Activated T-cell treated with anti-CD3 and anti-CD28 coated beads for 24 hours (primary cell): ENCODE results near the gene OR2AJ1.

Experiments used
- DNase-seq: peaks from one replicate; pipeline ENCODE4 v3.0.0-alpha.2; 2020; ENCODE audit warnings: low read depth

OR2AJ1 gene, protein sequence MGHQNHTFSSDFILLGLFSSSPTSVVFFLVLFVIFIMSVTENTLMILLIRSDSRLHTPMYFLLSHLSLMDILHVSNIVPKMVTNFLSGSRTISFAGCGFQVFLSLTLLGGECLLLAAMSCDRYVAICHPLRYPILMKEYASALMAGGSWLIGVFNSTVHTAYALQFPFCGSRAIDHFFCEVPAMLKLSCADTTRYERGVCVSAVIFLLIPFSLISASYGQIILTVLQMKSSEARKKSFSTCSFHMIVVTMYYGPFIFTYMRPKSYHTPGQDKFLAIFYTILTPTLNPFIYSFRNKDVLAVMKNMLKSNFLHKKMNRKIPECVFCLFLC

DNA sequence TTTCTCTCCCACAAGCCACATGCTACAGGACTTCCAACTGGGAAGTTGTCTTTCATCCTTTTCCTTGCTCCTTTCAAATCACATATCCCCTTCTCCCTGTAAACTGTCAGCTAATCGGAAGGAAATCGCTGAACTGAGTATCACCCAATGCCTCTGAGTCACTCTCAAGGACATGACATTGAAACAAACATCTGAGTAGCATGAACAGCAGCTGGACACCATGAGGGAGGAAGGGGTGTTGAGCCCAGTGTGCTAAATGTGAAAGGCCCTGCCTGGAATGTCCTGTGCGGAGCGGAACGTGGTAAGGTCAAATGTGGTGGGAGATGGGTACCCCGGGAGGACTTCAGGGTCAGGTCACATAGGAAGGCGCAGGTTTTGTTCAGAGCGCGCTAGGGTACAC is at the start of gene OR2AJ1:
TSS of gene OR2AJ1 (plus strand) at position 22 of the 400 bp plus-strand sequence. CDS start 8,880 bp downstream, outside the sequence.
- no peak for DNase-seq

DNA sequence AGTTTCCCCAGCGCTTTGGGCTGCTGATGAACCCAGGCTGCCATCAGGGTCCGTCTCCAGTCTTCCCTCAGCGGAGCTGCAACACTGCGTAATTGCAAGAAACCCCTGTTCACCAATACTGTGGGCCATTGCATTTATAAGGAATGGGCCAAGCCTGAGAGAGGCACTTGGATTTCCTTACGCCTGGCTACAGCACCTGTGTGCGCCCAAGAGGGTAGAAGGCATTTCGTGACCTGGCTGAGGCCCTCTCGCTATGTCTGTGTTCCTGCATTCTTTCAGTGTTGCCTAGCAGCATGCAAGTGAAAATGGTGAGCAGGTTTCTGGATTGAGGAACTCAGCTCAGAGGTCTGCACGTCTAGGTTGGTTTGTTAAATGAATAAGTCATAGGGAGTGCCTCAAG is 41.3 kb upstream of the OR2AJ1 start:
- DNase-seq = no peak

GRCh38 chr1:247884797-247885413 is 39.8 kb upstream of the OR2AJ1 start:
- no peak for DNase-seq

- no peak for DNase-seq
Measured at GRCh38 chr1:247895163-247895637, 29.5 kb upstream of the OR2AJ1 start, which contains the start of gene OR2W3. OR2W3 (plus strand) TSS chr1:247895587; CDS start chr1:247895587, 0 bp downstream.

DNA sequence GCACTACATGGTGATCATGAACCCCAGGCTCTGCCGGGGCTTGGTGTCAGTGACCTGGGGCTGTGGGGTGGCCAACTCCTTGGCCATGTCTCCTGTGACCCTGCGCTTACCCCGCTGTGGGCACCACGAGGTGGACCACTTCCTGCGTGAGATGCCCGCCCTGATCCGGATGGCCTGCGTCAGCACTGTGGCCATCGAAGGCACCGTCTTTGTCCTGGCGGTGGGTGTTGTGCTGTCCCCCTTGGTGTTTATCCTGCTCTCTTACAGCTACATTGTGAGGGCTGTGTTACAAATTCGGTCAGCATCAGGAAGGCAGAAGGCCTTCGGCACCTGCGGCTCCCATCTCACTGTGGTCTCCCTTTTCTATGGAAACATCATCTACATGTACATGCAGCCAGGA is 28.7 kb upstream of the OR2AJ1 start:
- no peak for DNase-seq

DNA sequence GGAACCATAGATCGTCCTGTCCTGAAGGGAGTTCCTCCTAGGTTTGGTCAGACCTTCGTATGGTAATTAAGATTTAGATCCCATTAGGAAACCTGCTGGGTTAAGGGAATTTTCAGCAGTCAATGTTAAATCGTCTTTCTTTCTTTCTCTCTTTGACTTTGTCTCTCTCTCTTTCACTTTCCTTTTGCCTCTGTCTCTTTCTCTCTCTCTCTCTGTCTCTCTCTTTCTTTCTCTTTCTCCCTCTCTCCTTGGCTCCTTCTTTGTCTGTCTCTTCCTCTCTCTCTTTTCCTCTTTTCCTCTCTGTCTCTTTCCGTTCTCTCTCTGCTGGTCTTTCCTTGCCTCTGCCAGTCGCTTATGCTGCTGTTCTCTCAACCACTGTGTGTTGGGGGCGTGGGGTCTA is 20.6 kb upstream of the OR2AJ1 start:
- DNase-seq = no peak

DNA sequence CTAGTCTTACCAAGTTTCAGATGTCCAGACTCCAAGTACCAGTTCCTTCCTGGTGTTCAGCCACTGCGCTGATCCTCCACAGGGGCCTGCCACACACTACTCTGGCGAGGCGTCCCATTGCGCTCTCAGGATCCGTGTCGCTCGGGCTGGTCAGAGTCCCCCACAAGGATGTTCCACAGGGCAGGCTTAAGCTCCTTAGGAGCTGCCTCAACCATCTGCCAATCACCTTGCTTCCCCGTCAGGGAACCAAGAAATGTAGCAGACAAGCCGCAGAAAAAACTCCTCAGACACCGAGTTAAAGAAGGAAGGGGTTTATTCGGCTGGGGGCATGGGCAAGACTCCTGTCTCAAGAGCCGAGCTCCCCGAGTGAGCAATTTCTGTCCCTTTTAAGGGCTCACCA is 19.5 kb upstream of the OR2AJ1 start:
- DNase-seq = no peak

- DNase-seq = no peak
Measured at GRCh38 chr1:247905910-247906503, 18.7 kb upstream of the OR2AJ1 start.

GRCh38 chr1:247906504-247907047 is 18.1 kb upstream of the OR2AJ1 start:
- no peak for DNase-seq

DNA sequence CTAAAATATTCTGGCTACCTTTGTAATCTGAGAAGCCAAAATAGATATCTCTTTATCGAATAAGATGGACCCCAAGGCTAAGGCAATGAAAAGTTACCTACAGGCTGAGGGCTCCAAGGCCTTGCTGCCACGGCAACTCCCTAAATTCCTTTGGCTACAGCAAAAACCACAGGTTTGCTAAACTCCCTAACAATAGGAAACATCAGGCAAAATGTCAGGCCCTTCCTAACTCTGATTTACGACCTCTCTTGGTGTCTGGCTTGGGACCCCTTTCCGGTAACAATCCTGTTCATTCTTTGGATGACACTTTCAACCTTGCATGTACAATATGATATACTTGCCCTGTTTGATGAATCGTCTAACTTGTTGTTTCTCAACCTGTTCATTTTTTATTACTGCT is 15.9 kb upstream of the OR2AJ1 start:
- DNase-seq = no peak

GRCh38 chr1:247913786-247914185 is 10.9 kb upstream of the OR2AJ1 start:
- DNase-seq = no peak

DNA sequence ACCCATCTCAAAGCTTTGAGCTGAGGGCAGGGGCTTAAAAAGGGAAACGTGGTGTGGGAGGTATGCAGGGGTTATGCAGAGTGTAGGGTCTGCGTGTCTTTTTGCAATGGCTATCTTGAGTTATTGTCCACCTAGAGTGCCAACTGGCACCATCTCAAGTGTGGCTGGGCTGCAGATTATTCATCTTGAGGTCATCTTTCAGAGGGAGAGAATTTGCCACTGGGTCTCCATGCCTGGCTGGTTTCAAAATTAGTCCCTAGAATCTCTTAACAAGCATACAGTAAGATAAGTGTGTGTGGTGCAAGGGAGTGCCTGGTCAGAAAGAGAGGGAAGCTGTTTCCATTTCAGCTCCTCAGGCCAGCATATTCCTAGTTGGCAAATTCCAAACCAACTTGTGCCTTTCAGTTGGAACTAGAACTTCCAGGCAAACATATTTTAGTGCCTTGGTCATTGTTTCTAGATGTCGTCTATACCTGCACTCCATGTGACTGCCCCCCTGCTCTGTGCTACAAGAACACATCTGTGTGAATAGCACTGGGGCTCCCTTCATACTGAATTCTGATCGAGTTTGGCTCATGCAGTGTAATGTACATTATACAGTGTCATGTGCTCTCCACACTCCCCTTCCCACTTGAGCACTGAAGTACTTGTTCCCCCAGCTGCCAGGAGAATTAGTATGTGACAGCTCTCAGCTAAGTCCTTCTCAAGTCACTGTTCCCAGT is 9.6 kb upstream of the OR2AJ1 start:
- no peak for DNase-seq

DNA sequence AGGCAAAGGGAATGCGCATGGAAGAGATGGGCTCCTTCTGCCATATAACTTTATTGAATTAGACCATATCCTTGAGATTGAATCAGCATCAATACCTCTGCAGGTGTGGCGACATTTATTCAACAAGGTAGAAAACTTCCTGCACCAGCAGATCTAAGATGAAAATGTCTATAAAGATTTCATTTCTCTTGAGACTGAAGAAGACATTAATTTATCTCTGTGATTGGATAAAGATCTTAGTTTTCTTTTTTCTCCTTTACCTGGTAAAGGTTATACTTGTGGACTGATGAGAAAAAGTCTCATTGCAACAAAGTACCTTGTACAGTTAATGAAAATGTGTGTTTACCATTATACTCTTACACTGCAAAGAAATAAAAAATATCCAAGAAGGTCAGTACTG is 4.7 kb upstream of the OR2AJ1 start, which contains the start of gene OR2T8:
TSS of gene OR2T8 (plus strand) at position 301 of the 400 bp plus-strand sequence. CDS start 766 bp downstream, outside the sequence.
- DNase-seq = no peak

GRCh38 chr1:247923941-247924340 is 748 bp upstream of the OR2AJ1 start:
- no peak for DNase-seq

DNA sequence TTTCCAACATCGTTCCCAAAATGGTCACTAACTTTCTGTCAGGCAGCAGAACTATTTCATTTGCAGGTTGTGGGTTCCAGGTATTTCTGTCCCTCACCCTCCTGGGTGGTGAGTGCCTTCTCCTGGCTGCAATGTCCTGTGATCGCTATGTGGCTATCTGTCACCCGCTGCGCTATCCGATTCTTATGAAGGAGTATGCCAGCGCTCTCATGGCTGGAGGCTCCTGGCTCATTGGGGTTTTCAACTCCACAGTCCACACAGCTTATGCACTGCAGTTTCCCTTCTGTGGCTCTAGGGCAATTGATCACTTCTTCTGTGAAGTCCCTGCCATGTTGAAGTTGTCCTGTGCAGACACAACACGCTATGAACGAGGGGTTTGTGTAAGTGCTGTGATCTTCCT is 9.3 kb downstream of the OR2AJ1 start:
- no peak for DNase-seq

GRCh38 chr1:247935781-247936180 is 11.1 kb downstream of the OR2AJ1 start:
- DNase-seq = no peak

GRCh38 chr1:247936415-247936814 is 11.7 kb downstream of the OR2AJ1 start:
- no peak for DNase-seq

GRCh38 chr1:247936965-247937734 is 12.5 kb downstream of the OR2AJ1 start:
- peak; percentile 88 for DNase-seq

GRCh38 chr1:247942624-247943023 is 17.9 kb downstream of the OR2AJ1 start:
- DNase-seq = no peak

DNA sequence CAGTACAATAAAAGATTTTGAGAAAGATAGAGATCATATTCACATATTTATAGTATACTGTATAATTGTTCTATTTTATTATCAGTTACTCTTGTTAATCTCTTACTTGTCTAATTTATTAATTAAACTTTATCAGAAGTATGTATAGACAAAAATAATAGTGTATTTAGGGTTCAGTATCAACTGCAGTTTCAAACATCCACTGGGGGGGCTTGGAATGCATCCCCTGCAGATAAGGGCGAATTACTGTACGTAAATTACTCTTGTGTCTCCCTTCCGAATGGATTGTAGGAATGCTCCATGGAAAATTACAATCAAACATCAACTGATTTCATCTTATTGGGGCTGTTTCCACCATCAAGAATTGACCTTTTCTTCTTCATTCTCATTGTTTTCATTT is 23.9 kb downstream of the OR2AJ1 start, which contains the start of gene OR2L8:
TSS of gene OR2L8 (plus strand) at position 301 of the 400 bp plus-strand sequence. CDS start at position 301, 0 bp downstream.
- DNase-seq = no peak

- DNase-seq = no peak
Measured at GRCh38 chr1:247953408-247953807, 28.7 kb downstream of the OR2AJ1 start.
